SK-N-MC (cell line): ENCODE measurements around the gene CRY2.

Experiments
- EZH2 ChIP-seq: fragments of 200-600 bp; sonication (generic); IDR thresholded peaks from one replicate; pipeline ENCODE4 v1.6.1; 2017; ENCODE audit warnings: antibody characterized with exemption
- FOXP2 ChIP-seq: optimal IDR thresholded peaks from 2 replicates; pipeline ENCODE3; 2011; ENCODE audit warnings: mild to moderate bottlenecking, moderate library complexity; ENCODE audit not compliant: insufficient read depth; ENCODE audit errors: extremely low read length, control extremely low read depth
- POLR2AphosphoS5 ChIP-seq: IDR thresholded peaks from 2 replicates; pipeline ENCODE4 v1.6.1; 2012; ENCODE audit warnings: mild to moderate bottlenecking, low read depth, low read length, borderline replicate concordance

DNA sequence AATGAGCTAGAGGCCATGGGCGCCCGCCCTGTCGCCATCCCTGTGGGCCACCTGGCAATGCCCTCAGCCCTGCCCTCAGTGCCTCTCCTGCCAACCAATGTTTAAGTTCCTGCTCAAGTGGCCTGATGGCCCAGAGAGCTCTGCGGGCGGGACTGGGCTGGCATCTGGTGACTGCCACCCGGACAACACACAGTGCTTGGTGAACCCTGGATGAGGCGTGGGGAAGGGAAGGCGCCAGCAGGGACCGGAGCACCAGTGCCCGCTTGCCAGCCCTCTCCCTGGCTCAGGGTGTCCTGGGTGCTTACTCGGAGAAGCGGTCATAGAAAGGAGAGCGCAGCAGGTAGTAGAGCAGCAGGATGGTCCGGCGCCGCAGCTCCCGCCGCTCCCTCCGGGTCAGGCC, 66.2 kb downstream of the CRY2 start:
- TF ChIP-seq EZH2 (no peak), POLR2AphosphoS5 (no peak), FOXP2 (no peak)
